NCI-H1417 (cell line): Measurements from ENCODE around the gene TTLL10.

ENCODE experiments used
- DNase-seq, 3 experiments: peaks; one replicate each; lab custom pipeline; 2025; lab: John Stamatoyannopoulos, UW

The TTLL10 gene

GRCh38 chr1:1171546-1172340 lies 1.9 kb upstream of the TTLL10 start:
- DNase-seq: no peak

- no peak for DNase-seq
Observed at GRCh38 chr1:1173061-1173792, 453 bp upstream of the TTLL10 start.

DNA sequence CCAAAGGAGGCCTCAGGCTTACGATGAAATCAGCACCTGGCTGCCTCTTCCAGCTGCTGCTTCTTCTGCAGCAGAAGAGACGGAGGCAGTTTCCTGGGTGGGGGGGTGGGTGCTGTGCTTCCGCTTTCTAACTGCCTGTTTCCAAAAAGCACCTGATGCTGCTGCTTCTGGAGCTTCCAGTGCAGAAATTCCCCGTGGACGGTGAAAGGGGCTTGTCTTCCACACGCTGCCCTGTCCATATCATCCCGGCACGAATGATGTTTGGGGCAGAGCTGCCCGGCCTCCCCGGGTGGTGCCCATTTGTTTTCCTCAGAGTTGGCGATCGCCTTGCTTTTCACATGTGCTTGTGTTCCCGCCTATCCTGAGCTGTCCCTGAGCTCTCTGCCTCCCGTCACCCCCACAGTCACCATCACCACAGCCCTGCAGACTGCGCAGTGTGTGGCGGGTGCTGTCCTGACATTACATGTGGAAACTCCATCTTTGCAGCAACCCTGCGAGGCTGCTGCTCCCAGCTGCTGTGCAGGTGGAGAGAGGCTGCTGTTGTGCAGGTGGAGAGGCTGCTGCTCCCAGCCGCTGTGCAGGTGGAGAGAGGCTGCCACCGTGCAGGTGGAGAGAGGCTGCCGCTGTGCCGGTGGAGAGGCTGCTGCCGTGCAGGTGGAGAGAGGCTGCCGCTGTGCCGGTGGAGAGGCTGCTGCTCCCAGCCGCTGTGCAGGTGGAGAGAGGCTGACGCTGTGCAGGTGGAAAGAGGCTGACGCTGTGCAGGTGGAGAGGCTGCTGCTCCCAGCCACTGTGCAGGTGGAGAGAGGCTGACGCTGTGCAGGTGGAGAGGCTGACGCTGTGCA lies 1.8 kb downstream of the TTLL10 start:
- DNase-seq: peak in 1 of 3 experiments; percentile 88

DNA sequence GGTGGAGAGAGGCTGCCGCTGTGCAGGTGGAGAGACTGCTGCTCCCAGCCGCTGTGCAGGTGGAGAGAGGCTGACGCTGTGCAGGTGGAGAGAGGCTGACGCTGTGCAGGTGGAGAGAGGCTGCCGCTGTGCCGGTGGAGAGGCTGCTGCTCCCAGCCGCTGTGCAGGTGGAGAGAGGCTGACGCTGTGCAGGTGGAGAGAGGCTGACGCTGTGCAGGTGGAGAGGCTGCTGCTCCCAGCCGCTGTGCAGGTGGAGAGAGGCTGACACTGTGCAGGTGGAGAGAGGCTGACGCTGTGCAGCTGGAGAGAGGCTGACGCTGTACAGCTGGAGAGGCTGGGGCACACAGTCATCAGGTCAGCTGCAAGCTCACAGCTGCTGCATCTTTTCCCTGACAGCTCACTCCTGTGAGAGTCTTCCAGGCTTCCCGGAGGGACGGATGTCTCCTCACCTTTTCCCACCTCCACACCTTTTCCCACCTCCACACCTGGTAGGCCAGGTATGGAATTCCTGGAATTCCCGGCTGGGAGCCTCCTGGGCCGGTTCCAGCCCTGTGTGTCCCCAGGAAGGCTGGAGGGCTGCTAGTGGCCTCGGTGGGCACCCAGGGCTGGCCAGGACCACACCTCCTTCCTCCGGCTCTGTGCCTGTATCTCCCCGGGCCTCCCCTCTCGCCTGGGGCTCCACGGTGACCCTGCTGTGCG lies 2.5 kb downstream of the TTLL10 start:
- peak in 1 of 3 experiments; percentile 78 for DNase-seq

DNA sequence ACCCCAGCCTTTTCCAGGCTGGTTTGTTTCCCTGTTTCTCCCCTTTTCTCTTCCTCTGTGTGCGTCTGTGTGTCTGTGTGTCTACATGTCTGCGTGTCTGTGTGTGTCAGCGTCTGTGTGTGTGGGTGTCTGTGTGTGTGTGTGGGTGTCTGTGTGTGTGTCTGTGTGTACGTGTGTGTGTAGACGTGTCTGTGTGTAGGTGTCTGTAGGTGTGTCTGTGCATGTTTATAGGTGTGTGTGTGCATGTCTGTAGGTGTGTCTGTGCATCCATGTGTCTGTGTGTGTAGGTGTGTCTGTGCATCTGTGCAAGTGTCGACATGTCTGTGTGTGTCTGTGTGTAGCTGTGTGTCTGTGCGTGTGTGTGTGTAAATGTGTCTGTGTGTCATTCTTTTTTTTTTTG lies 3.3 kb downstream of the TTLL10 start:
- DNase-seq: no peak

DNA sequence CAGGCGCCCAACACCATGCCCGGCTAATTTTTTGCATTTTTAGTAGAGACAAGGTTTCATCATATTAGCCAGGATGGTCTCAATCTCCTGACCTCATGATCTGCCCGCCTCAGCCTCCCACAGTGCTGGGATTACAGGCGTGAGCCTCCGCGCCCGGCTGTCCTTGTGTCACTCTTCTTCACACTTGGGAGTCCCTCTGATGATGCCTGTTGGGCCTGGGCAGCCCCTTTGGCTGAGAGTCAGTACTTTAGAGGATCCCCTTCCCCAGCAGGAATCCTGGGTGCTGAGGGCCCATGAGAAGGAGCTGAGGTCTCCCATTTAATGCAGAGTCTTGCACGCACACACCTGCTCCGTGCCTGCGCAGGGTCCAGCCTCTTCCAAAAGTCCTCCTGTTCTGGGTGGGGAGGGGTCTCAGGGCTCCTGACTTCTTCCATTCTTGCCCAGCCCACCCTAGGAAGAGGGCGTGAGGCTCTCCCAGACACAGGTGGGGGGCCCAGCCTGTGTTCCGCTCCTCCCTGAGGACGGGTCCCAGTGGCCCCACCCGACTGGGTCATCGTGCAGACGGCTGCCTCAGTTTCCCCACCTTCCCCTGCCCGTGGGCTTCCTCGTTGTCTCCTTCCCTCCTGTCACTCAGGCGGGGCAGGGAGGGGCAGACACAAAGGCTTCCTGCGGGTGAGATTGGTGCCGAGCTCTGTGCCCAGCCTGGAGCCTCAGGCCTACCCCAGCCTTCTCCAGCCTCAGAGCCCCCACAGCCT lies 3.9 kb downstream of the TTLL10 start:
- no peak for DNase-seq

GRCh38 chr1:1178794-1179331 lies 5.2 kb downstream of the TTLL10 start:
- DNase-seq: no peak

DNA sequence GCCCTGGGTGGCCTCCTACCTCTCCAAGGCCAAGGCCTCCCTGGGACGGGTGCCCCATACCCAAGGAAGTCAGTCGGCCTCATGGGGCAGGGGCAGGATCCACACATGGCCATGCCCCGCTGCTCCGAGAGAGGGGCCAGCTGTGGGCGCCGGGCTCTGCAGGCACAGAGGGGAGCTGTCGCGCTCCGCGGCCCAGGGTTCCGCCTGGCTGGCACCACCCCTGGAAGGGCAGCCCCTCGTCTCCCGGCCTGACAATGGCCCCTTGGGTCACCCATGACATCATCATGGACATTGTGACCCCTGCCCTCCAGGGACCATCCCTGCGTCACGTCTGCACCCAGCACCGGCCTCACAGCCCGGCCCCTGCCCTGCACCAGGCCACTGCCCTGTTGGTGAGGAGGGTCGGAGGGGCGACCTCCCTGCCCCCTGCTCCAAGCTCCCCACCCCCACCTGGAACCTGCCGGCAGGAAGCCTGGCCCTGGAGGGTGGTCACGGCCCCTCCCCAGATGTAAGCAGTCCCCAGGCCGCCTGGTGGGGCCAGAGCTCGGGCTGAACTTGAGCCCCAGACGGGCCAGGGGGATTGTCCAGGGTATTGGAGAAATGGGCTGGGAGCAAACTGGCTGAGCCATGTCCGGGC lies 5.8 kb downstream of the TTLL10 start:
- DNase-seq: no peak

DNA sequence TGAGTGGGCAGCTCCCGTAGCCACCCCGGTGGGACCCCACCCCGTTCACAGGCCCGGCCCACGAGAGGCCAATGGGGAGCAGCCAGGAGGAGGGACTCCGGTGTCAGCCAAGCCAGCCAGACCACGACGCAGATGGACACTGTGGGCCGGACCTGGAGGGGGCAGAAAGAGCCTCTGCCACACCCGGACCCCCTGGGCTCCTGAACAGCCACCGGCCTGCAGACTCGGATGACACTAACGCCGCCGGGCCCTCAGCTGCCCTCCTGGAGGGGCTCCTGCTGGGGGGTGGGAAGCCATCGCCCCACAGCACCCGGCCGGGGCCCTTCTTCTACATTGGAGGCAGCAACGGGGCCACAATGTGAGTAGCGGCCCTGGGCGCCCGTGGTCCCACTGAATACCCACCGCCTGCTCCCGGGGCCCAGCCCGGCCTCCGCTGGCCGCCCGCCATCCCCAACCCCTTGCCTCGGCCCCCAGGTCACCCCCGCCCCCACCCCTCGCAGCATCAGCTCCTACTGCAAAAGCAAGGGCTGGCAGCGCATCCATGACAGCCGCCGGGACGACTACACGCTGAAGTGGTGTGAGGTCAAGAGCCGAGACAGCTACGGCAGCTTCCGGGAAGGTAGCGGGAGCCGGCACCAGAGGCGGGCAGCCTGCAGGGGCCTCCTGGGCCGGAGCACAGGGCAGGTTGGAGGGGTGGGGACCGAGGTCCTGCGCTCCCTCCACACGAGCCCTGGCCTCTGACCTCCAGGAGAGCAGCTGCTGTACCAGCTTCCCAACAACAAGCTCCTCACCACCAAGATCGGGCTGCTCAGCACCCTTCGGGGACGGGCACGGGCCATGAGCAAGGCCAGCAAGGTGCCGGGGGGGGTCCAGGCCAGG lies 6.5 kb downstream of the TTLL10 start:
- no peak for DNase-seq

GRCh38 chr1:1181129-1181937 lies 7.7 kb downstream of the TTLL10 start:
- DNase-seq: no peak

DNA sequence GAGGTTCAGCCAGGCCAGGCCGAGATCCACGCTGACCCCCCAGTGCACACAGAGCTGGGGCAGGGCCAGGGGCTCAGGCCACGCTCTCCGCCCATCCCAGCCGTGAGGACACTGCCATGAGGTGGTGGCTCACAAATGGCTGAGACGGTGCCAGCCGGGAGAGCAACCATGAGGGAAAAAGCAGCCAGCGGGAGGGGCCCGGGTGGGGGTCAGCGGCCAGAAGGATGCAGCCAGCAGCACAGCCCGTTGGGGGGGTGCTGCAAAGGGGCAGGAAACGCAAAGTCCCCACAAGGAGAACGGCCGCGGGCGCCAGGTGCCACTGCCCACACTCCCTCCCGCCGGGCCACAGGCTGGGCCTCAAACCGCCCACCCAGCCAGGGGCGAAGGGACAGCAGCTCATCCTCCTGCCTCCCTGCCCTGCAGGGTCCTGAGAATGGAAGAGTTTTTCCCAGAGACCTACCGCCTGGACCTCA lies 8.3 kb downstream of the TTLL10 start:
- DNase-seq: no peak

- DNase-seq: no peak
Observed at GRCh38 chr1:1182491-1183220, 9.0 kb downstream of the TTLL10 start.

GRCh38 chr1:1183221-1183747 lies 9.6 kb downstream of the TTLL10 start:
- DNase-seq: no peak

GRCh38 chr1:1183833-1184775 lies 10.4 kb downstream of the TTLL10 start:
- no peak for DNase-seq

DNA sequence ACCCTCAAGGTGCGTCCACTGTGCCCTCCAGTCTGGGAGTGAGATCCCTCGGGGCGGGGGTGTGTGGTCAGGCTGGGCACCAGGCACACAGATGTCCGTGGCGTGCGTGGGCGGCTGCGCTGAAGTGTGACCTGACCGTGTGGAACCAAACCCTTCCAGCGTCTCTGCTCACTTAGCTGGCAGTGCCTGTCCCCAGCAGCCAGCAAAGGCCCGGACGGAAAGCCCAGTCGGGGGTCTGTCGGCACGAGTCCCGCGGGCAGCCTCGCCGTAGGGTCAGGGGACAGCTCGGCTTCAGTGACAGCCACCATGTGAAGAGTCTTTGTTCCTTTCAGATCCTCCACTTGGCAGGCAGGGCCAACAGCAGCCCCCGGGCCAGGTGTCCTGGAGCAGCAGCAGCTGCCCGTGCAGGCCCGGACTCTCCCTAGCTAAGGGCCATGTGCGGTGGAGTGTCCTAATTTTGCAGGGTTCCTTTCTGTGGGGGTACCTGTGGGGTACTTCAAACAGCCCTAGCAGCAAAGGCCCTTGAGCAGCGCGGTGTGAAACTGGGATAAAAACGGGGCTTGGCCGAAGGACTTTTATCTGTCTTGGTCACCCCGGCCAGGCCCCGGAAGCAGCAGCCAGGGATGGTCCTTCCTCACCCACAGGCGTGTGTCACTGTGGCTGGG lies 11.6 kb downstream of the TTLL10 start:
- DNase-seq: no peak

- no peak for DNase-seq
Observed at GRCh38 chr1:1187938-1188337, 14.3 kb downstream of the TTLL10 start.
